ENCODE measurements around the gene IFI27L1.

DNA sequence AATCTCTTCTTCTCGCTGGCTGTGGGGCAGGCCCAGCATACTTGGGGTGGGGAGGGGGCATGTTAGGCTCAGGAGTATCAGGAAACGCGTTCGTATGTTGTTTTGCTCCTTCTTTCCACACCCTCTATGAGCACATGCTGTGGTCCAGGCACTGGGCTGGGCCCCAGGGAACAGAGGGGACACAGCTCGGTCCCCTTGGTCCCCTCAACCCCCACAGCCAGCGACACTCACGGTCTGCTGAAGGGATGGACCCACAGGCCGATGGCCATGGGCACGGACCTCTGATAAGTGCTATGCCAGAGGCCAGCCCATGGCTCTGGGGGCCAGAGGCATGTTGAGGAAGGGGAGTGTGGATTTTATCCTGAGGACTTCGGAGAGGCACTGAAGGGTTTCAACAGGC lies 35.6 kb downstream of the IFI27L1 start:
- TF ChIP-seq, protein P1, sequence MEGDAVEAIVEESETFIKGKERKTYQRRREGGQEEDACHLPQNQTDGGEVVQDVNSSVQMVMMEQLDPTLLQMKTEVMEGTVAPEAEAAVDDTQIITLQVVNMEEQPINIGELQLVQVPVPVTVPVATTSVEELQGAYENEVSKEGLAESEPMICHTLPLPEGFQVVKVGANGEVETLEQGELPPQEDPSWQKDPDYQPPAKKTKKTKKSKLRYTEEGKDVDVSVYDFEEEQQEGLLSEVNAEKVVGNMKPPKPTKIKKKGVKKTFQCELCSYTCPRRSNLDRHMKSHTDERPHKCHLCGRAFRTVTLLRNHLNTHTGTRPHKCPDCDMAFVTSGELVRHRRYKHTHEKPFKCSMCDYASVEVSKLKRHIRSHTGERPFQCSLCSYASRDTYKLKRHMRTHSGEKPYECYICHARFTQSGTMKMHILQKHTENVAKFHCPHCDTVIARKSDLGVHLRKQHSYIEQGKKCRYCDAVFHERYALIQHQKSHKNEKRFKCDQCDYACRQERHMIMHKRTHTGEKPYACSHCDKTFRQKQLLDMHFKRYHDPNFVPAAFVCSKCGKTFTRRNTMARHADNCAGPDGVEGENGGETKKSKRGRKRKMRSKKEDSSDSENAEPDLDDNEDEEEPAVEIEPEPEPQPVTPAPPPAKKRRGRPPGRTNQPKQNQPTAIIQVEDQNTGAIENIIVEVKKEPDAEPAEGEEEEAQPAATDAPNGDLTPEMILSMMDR (IDR thresholded peaks at IDR 0.05): no peak
- no peak for TF ChIP-seq POLR2A (IDR thresholded peaks at IDR 0.05)
